ENCODE results near the gene TSHZ2. TPM values are rescaled to one million over a fixed set of nuclear protein-coding genes. Genes with fewer than 3 reads are reported as not detected.

The TSHZ2 gene
- total RNA-seq, 1 experiment from 2014 or later: 0.20 TPM

DNA sequence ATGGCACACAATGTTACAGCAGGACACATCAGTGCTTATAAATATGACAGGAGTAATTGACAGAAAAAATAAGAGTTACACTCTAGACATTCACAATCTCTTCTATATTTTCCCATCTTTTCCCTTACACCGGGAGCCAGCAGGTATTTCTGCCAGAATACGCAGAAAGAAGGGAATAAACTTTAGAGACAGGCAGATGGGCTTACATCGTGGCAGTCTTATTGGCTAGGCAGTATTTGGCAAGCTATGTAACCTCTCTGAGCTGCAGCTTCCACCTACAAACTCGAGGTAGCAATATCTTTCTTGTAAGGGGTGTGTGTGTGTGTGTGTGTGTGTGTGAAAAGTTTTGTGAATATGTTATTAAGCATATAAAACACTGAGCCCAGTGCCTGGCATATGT is 33.0 kb upstream of the TSHZ2 start:
- TF ChIP-seq GTF2I (CRISPR knock-in tag; conservative IDR thresholded peaks at IDR 0.05): no peak
- TF ChIP-seq IRF1 (CRISPR knock-in tag; IDR thresholded peaks at IDR 0.05): no peak
- no peak for TF ChIP-seq MLX (CRISPR knock-in tag; IDR thresholded peaks at IDR 0.05)
- TF ChIP-seq ZNF263 (CRISPR knock-in tag; IDR thresholded peaks at IDR 0.05; ENCODE audit: low read depth): no peak
- ChIA-PET POLR2A (no interaction called here), CTCF (no interaction called here)
- H3K4me3 Mint-ChIP-seq: no peak overlapping the region
- no peak for ATAC-seq
- H3K4me1 Mint-ChIP-seq: peaks cover 10% of the 10 kb centered on the region
- no peaks in the 10 kb centered on the region for H3K27me3 Mint-ChIP-seq (ENCODE audit: low read depth)
- no peaks in the 10 kb centered on the region; the same call in 1 of the 2 replicates for H3K9me3 Mint-ChIP-seq
- H3K27ac Mint-ChIP-seq: no peak overlapping the region
- no peaks in the 10 kb centered on the region for H3K36me3 Mint-ChIP-seq
- no peak for DNase-seq (ENCODE audit: low spot score)

GRCh38 chr20:52941808-52942207 is 30.4 kb upstream of the TSHZ2 start:
- H3K9me3 Mint-ChIP-seq: no peaks in the 10 kb centered on the region; the same call in 1 of the 2 replicates
- no peak overlapping the region for H3K27ac Mint-ChIP-seq
- TF ChIP-seq, protein P1, sequence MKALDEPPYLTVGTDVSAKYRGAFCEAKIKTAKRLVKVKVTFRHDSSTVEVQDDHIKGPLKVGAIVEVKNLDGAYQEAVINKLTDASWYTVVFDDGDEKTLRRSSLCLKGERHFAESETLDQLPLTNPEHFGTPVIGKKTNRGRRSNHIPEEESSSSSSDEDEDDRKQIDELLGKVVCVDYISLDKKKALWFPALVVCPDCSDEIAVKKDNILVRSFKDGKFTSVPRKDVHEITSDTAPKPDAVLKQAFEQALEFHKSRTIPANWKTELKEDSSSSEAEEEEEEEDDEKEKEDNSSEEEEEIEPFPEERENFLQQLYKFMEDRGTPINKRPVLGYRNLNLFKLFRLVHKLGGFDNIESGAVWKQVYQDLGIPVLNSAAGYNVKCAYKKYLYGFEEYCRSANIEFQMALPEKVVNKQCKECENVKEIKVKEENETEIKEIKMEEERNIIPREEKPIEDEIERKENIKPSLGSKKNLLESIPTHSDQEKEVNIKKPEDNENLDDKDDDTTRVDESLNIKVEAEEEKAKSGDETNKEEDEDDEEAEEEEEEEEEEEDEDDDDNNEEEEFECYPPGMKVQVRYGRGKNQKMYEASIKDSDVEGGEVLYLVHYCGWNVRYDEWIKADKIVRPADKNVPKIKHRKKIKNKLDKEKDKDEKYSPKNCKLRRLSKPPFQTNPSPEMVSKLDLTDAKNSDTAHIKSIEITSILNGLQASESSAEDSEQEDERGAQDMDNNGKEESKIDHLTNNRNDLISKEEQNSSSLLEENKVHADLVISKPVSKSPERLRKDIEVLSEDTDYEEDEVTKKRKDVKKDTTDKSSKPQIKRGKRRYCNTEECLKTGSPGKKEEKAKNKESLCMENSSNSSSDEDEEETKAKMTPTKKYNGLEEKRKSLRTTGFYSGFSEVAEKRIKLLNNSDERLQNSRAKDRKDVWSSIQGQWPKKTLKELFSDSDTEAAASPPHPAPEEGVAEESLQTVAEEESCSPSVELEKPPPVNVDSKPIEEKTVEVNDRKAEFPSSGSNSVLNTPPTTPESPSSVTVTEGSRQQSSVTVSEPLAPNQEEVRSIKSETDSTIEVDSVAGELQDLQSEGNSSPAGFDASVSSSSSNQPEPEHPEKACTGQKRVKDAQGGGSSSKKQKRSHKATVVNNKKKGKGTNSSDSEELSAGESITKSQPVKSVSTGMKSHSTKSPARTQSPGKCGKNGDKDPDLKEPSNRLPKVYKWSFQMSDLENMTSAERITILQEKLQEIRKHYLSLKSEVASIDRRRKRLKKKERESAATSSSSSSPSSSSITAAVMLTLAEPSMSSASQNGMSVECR (CRISPR knock-in tag; IDR thresholded peaks at IDR 0.05; ENCODE audit: borderline replicate concordance): no peak
- TF ChIP-seq USF1 (CRISPR knock-in tag; IDR thresholded peaks at IDR 0.05) (no peak), IRF1 (CRISPR knock-in tag; IDR thresholded peaks at IDR 0.05) (no peak), GRHL2 (CRISPR knock-in tag; IDR thresholded peaks at IDR 0.05; ENCODE audit: insufficient replicate concordance, severe bottlenecking) (no peak), ZNF263 (CRISPR knock-in tag; IDR thresholded peaks at IDR 0.05; ENCODE audit: low read depth) (no peak)
- H3K36me3 Mint-ChIP-seq: no peaks in the 10 kb centered on the region
- no peaks in the 10 kb centered on the region for H3K4me1 Mint-ChIP-seq
- no peak for ATAC-seq
- POLR2A ChIA-PET: no interaction called here
- no peak for DNase-seq (ENCODE audit: low spot score)
- H3K27me3 Mint-ChIP-seq (ENCODE audit: low read depth): no peaks in the 10 kb centered on the region
- H3K4me3 Mint-ChIP-seq: no peak overlapping the region
- CTCF ChIA-PET: interaction anchor here (0.6 to 0.7 kb wide), 3 partner anchors 70 to 261 kb away, joined by 3 to 4 read pairs (median 4); no protein-coding TSS in a partner anchor

DNA sequence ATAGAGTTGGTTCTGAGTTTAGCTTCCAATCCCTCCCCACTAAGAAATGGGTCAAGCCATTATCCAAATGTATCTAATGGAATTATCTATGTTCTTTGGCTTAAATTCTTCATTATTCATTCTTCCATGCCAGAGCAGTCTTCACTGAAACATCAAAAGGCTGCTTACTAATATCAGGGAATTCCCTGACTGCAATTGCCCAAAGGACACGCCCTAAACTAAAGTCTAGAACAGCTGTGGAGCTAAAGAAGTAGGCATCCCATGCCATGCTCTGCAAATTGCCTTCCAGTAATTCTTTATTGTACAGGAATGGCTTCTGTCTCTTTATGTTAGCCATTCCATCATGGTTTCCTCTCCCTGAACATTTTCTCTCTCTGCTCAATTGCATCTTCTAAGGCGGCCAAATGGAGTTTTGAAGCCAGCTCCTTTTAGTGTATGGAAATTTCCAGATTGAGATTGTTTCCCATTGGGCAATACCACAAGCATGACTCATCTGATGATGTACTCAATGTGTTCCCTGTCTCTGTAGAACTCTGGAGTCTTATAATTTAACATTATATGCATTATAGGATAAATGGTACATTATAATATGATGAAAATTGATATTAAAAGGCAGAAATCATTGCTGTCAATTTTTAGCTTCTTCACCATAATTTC is 28.8 kb upstream of the TSHZ2 start:
- no peak for ATAC-seq
- H3K27ac Mint-ChIP-seq: no peak overlapping the region
- ChIA-PET CTCF (no interaction called here), POLR2A (no interaction called here)
- no peaks in the 10 kb centered on the region for H3K4me1 Mint-ChIP-seq
- TF ChIP-seq, protein P2, sequence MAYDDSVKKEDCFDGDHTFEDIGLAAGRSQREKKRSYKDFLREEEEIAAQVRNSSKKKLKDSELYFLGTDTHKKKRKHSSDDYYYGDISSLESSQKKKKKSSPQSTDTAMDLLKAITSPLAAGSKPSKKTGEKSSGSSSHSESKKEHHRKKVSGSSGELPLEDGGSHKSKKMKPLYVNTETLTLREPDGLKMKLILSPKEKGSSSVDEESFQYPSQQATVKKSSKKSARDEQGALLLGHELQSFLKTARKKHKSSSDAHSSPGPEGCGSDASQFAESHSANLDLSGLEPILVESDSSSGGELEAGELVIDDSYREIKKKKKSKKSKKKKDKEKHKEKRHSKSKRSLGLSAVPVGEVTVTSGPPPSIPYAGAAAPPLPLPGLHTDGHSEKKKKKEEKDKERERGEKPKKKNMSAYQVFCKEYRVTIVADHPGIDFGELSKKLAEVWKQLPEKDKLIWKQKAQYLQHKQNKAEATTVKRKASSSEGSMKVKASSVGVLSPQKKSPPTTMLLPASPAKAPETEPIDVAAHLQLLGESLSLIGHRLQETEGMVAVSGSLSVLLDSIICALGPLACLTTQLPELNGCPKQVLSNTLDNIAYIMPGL (CRISPR knock-in tag; IDR thresholded peaks at IDR 0.05): no peak
- no peak overlapping the region for H3K4me3 Mint-ChIP-seq
- H3K27me3 Mint-ChIP-seq (ENCODE audit: low read depth): no peaks in the 10 kb centered on the region
- DNase-seq (ENCODE audit: low spot score): no peak
- H3K9me3 Mint-ChIP-seq: no peaks in the 10 kb centered on the region; the same call in 1 of the 2 replicates
- H3K36me3 Mint-ChIP-seq: no peaks in the 10 kb centered on the region

Data from WTC11 (cell line).